H4 (cell line): ENCODE measurements around the gene TEP1. TPM values are rescaled to one million over a fixed set of nuclear protein-coding genes. Genes with fewer than 3 reads are reported as not detected.
"Not testable (repeated sequence)": the region's sequence is repeated elsewhere in the genome, so short reads cannot be mapped to it uniquely, and the experiment has no call there.

Source experiments
- DNase-seq: peaks from one replicate; pipeline ENCODE4 v3.0.0-alpha.2; 2015; ENCODE audit warnings: low spot score
- total RNA-seq: library from RNA; depleted of rRNA; stranded (reverse); fragments of >200 nt; shearing (Covaris generic); gene quantifications from 2 replicates; pipeline ENCODE4 v1.2.3, GENCODE V29; 2014

TEP1 gene
- total RNA-seq, 1 experiment from 2014 or later = 10.6 TPM

GRCh38 chr14:20388159-20388558 lies 25.1 kb downstream of the TEP1 start:
- no peak for DNase-seq

- DNase-seq = no peak
These were observed 25.7 kb downstream of the TEP1 start for GRCh38 chr14:20387576-20387975.

- no peak for DNase-seq
These were observed 26.9 kb downstream of the TEP1 start for GRCh38 chr14:20386276-20386855.

GRCh38 chr14:20384886-20385285 lies 28.4 kb downstream of the TEP1 start:
- DNase-seq = no peak

GRCh38 chr14:20384321-20384720 lies 29.0 kb downstream of the TEP1 start:
- DNase-seq = no peak

- no peak for DNase-seq
These were observed 29.7 kb downstream of the TEP1 start for GRCh38 chr14:20383636-20384035.

GRCh38 chr14:20383032-20383431 lies 30.3 kb downstream of the TEP1 start:
- no peak for DNase-seq

- DNase-seq = no peak
These were observed 30.8 kb downstream of the TEP1 start for GRCh38 chr14:20382526-20382925.

- no peak for DNase-seq
These were observed 32.0 kb downstream of the TEP1 start for GRCh38 chr14:20381341-20381740.

- no peak for DNase-seq
These were observed 32.6 kb downstream of the TEP1 start for GRCh38 chr14:20380681-20381080.

GRCh38 chr14:20379743-20380142 lies 33.6 kb downstream of the TEP1 start:
- no peak for DNase-seq

GRCh38 chr14:20377171-20377570 lies 36.1 kb downstream of the TEP1 start:
- no peak for DNase-seq

- DNase-seq = no peak
These were observed 37.2 kb downstream of the TEP1 start for GRCh38 chr14:20376071-20376588.

GRCh38 chr14:20375471-20375870 lies 37.8 kb downstream of the TEP1 start:
- no peak for DNase-seq

- no peak for DNase-seq
These were observed 40.5 kb downstream of the TEP1 start for GRCh38 chr14:20372796-20373195.

- DNase-seq = no peak
These were observed 47.4 kb downstream of the TEP1 start for GRCh38 chr14:20365928-20366327.

- DNase-seq = not testable (repeated sequence)
These were observed 54.8 kb downstream of the TEP1 start for GRCh38 chr14:20358474-20358873.

GRCh38 chr14:20356422-20356821 lies 56.9 kb downstream of the TEP1 start:
- DNase-seq = no peak

GRCh38 chr14:20350860-20351259 lies 62.4 kb downstream of the TEP1 start:
- no peak for DNase-seq

GRCh38 chr14:20350282-20350681 lies 63.0 kb downstream of the TEP1 start:
- DNase-seq = no peak

GRCh38 chr14:20347747-20348146 lies 65.6 kb downstream of the TEP1 start:
- DNase-seq = no peak

GRCh38 chr14:20346713-20347112 lies 66.6 kb downstream of the TEP1 start:
- DNase-seq = no peak

- DNase-seq = no peak
These were observed 67.9 kb downstream of the TEP1 start for GRCh38 chr14:20345366-20345765.

GRCh38 chr14:20343862-20344220 lies 69.5 kb downstream of the TEP1 start:
- no peak for DNase-seq
